Activated T-helper 2 cell treated with anti-CD3 and anti-CD28 coated beads, Interferon-gamma antibody, Interleukin-2, Interleukin-4, amounts not matched to agents 10 μg/mL and 5 μg/mL and 100 μg/mL, durations not matched to agents 14 hours and 24 hours and 36 hours (primary cell): ENCODE measurements around the gene MYOZ3. TPM values are rescaled to one million over a fixed set of nuclear protein-coding genes. Genes with fewer than 3 reads are reported as not detected.

Source experiments
- DNase-seq: peaks from one replicate; pipeline ENCODE4 v3.0.0; 2021; ENCODE audit warnings: low spot score
- H3K27ac Mint-ChIP-seq: one replicate; pipeline ENCODE4 v1.8.0; 2021; ENCODE audit warnings: mixed read lengths
- H3K27me3 Mint-ChIP-seq: one replicate; pipeline ENCODE4 v1.8.0; 2021; ENCODE audit warnings: low read depth, mixed read lengths
- H3K36me3 Mint-ChIP-seq: one replicate; pipeline ENCODE4 v1.8.0; 2021; ENCODE audit warnings: low read depth, mixed read lengths
- H3K4me1 Mint-ChIP-seq: one replicate; pipeline ENCODE4 v1.8.0; 2021; ENCODE audit warnings: low read depth, mixed read lengths
- H3K4me3 Mint-ChIP-seq: one replicate; pipeline ENCODE4 v1.8.0; 2021; ENCODE audit warnings: low read depth, mild to moderate bottlenecking, moderate library complexity, mixed read lengths
- H3K9me3 Mint-ChIP-seq: one replicate; pipeline ENCODE4 v1.8.0; 2021; ENCODE audit warnings: mixed read lengths
- intact Hi-C: fragments of 100-400 bp; cut with micrococcal nuclease; formaldehyde crosslinking; loops from one replicate; pipeline ENCODE4 v1.15.1; 2023
- total RNA-seq: library from RNA; stranded (reverse); gene quantifications from 2 replicates; pipeline ENCODE4 v1.2.3, GENCODE V29; 2022

MYOZ3 gene
- total RNA-seq, 1 donor from 2014 or later, result 0.09 TPM

DNA sequence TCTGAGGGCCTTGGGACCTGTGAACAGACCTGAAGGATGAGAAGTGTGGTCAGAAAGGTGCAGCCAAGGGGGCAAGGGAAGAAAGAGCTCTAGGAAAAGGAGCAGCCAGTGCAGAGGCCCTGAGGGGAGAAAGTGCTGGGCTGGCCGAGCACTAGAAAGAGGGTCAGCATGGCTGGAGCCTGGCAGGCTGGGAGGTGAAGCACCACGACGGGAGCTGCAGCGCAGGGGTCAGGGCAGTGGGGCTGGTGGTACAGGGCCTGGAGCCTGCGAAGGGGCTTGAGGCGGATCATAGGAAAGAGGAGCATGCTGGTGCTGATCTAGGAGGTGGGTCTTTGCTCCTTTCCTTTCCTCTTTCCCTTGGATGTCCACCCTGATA is 29.7 kb upstream of the MYOZ3 start:
- Mint-ChIP-seq H3K27ac (no peak overlapping the region), H3K36me3 (no peaks in the 10 kb centered on the region), H3K4me1 (no peaks in the 10 kb centered on the region), H3K9me3 (no peaks in the 10 kb centered on the region), H3K4me3 (no peak overlapping the region), H3K27me3 (peaks cover 9% of the 10 kb centered on the region)
- DNase-seq, result no peak
- intact Hi-C loops, result no loop called here

DNA sequence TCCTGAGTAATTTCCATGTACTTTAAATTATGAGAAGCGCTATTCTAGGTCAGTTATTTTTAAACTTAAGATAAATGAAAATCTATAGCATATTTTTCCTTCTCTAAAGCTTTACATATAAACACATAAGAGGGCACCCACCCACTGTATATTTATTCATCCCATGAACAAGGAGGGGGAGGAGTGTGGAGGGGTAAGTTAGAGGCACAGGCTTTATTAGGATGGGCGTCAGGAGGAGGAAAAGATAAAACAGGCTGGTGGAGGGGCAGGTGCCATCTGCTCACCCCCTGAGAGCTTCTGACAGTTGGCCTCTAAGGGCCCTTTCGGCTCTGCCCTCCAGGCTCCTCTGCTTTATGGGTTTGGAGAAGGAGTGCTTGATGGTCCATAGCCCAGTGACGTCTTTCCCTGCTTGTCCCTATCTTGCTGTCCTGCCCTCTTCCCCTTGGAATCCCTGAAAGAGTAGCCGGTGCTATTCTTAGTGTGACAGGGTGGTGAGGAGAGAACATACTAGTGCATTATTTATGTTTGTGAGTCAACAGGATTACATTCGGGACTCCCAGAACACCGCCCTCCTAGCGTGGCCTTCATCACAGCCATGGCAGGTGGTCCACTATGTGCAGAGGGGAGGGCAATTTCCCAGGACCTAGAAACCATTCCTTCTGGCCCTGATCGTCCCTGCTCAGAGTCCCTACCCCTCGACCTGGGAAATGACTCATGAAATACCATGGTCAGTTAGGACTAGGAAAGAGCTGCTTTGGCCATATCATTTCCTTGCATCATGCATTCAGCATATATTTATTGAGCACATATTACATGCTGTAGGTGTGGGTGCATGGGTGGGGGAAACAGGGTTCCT is 28.5 kb upstream of the MYOZ3 start:
- no peaks in the 10 kb centered on the region for H3K36me3 Mint-ChIP-seq
- H3K9me3 Mint-ChIP-seq, result no peaks in the 10 kb centered on the region
- peaks cover 13% of the 10 kb centered on the region for H3K27me3 Mint-ChIP-seq
- H3K4me1 Mint-ChIP-seq, result no peaks in the 10 kb centered on the region
- intact Hi-C loops, result no loop called here
- no peak overlapping the region for H3K27ac Mint-ChIP-seq
- no peak for DNase-seq
- H3K4me3 Mint-ChIP-seq, result no peak overlapping the region

DNA sequence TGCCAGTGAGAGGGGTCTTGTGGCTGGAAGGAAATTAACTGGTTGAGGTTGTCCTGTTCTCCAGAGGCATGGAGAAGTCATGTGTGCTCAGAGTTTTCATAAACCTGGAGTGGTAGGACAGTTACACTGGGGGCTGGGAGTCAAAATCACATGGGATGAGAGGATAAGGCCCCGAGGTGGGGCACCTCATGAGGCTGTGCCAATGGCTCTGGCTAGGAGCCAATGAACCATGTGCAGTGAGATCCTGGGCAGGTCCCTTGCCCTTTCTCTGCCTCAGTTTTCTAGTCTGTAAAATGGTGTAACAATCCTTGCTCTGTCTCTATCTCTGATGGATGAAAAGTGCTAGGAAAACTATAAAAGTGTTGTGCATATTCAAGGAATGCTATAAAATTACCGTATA is 27.6 kb upstream of the MYOZ3 start:
- H3K27me3 Mint-ChIP-seq, result peaks cover 16% of the 10 kb centered on the region
- no peaks in the 10 kb centered on the region for H3K9me3 Mint-ChIP-seq
- H3K27ac Mint-ChIP-seq, result no peak overlapping the region
- no peak for DNase-seq
- H3K36me3 Mint-ChIP-seq, result no peaks in the 10 kb centered on the region
- no peak overlapping the region for H3K4me3 Mint-ChIP-seq
- no peaks in the 10 kb centered on the region for H3K4me1 Mint-ChIP-seq
- intact Hi-C loops, result no loop called here

DNA sequence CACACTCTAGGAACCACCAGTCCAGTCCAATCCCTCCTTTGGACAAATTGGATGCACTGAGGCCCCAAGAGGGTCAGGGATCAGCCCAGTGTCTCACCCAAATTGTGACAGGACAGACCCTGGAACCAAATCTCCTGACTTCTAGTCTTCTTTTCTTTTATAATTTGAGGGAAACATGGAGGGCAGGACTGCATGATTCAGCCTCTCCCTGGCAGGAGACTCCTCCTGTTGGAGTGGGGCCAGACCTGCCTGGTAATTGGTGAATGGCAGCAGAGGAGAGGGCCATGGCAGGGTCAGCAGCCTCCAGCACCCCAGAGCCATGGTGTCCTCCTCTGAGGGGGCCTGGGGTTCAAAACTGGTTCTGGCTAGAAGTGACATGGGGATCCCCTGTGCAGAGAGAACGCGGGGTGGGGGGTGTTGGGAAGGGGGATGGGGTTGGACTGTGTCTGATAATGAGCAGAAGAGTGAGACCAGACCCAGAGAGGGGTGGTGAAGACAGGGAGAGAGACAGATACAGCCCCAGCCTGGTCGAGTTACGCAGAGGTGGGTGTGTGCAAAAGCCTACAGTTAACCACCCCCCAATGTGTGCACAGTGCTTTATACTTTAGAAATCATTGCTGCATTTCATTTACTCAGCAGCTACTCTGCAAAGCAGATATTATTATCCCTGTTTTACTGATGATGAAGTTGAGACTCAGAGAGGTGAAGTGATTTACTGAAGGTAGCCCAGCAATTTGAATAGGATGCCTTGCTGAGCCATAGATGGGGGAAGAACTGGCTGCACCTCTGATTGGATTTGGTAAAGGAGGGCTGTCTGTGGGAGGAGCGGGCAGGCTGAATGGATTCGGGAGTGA is 24.4 kb upstream of the MYOZ3 start:
- H3K4me1 Mint-ChIP-seq, result no peaks in the 10 kb centered on the region
- no peak overlapping the region for H3K27ac Mint-ChIP-seq
- no peak overlapping the region for H3K4me3 Mint-ChIP-seq
- H3K9me3 Mint-ChIP-seq, result no peaks in the 10 kb centered on the region
- intact Hi-C loops, result no loop called here
- DNase-seq, result no peak
- H3K27me3 Mint-ChIP-seq, result peaks cover 19% of the 10 kb centered on the region
- no peaks in the 10 kb centered on the region for H3K36me3 Mint-ChIP-seq

DNA sequence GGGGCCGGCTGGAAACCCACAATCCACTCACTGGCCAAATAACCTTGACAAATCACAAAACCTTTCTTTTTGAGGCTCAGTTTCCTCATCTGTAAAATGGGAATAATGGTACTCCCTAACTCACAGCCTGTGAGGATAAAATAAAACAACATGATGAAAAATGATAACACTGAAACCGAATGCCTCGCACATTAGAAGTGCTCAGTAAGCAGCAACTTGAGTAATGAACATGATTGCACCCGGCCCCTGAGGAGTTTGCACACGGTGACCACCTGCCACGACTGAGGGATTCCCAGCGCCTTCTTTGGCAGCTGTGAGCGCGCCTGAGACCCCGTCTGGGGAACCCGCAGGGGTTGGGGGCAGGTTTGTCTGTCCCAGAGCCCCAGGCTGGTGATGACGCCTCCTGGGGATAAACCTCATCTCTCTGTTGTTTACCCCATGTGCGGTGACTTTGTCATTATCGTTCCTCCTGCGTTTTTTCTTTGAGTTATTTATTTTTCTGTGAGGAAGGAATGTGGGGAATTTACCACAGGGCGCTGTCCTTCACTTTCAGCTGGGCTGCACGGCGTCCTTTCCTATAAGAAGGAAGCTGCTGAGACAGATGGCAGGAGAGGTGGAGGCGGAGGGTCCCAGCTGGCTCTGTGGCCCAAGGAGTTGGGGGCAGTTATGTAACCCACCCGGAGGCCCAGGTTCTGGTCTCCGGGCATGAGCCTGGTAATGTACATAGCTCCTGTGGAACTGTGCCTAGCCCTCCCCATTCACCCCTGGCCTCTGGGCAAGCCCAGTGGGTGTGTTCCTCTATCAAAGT is 23.6 kb upstream of the MYOZ3 start:
- DNase-seq, result no peak
- H3K4me1 Mint-ChIP-seq, result no peaks in the 10 kb centered on the region
- no peak overlapping the region for H3K27ac Mint-ChIP-seq
- no peak overlapping the region for H3K4me3 Mint-ChIP-seq
- peaks cover 19% of the 10 kb centered on the region for H3K27me3 Mint-ChIP-seq
- H3K36me3 Mint-ChIP-seq, result no peaks in the 10 kb centered on the region
- no peaks in the 10 kb centered on the region for H3K9me3 Mint-ChIP-seq
- intact Hi-C loops, result no loop called here

DNA sequence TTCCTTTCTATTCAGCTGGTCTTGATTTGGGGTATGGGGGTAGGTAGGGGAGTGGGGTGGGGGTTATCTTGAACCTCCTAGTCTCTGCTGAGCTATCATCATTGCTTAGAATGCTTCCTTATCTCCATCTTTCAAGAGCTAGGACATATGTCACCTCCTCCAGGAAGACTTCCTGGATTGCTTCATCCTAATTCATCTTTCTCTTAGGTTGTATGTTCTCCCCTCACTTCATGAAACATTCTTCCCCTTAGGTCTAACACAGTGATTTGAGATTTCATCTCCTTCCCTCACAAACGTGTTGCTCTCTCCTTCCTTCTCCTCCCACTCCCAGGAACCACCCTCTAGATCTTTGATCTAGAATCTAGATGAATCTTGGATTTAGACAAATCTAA is 23.0 kb upstream of the MYOZ3 start:
- Mint-ChIP-seq H3K4me3 (no peak overlapping the region), H3K9me3 (no peaks in the 10 kb centered on the region), H3K36me3 (no peaks in the 10 kb centered on the region), H3K27me3 (peaks cover 19% of the 10 kb centered on the region), H3K27ac (no peak overlapping the region), H3K4me1 (no peaks in the 10 kb centered on the region)
- no peak for DNase-seq
- intact Hi-C loops, result no loop called here

DNA sequence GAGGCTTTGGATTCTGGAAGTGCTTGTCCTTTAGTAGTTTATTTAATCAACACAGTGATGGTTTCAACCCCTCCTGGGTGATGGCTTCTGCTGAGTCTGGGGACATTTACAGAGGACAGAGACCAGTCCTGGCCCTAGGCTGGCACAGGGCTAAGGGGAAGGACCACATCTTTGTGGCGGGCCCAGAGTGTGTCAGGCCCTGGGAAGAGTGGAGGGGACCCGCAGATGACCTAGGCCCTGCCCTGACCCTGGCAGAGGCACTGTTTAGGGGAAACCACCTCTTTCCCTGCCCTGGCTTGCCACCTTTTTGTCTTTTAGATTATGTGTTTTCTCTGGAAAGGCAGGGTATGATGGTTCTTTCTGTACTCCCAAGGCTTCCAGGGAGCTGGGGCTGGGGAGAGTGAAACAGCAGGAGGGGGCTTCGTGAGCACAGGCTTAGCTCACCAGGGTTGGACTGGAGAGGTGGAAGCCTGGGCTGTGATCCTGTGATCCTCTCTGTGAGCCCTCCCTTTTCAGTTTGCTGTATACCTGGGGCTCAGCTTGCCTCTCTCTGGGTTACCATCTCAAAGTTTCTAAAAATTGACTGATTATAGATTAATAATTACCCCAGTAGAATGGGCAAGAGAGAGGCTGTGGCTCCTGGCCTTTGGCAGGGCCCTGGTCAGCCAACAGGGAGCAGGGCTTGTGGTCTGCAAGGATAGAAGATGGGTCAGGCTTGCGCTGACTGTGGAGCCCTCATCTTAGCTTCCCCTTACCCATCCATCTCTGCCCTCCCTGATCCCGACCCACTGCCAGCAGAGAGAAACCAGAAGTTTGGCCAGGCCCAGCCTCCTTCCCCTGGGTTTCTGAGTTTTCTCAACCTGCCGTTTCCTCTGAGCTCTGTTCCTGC is 22.3 kb upstream of the MYOZ3 start:
- intact Hi-C loops, result no loop called here
- no peaks in the 10 kb centered on the region for H3K36me3 Mint-ChIP-seq

DNA sequence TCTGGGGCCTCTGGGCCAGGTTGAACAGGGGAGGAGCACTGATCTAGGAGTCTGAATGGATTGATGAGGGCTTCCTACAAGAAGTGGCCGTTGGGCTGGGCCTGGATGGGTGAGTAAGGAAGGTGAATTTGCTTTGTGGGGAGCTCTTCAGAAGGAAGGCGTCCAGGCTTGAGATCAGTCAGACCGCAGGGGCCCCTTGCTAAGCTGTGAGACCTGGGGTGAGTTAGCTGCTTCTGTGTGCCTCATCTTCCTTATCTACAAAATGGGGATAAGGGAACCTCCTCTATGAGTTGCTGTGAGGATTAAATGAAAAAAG is 21.7 kb upstream of the MYOZ3 start:
- Mint-ChIP-seq H3K27ac (no peak overlapping the region), H3K27me3 (peaks cover 21% of the 10 kb centered on the region), H3K36me3 (no peaks in the 10 kb centered on the region), H3K9me3 (no peaks in the 10 kb centered on the region), H3K4me1 (no peaks in the 10 kb centered on the region), H3K4me3 (no peak overlapping the region)
- intact Hi-C loops, result no loop called here
- no peak for DNase-seq

More for the DNA sequence above, 22.3 kb upstream of the MYOZ3 start:
- Mint-ChIP-seq H3K4me3 (no peak overlapping the region), H3K27me3 (peaks cover 21% of the 10 kb centered on the region), H3K27ac (no peak overlapping the region), H3K4me1 (no peaks in the 10 kb centered on the region), H3K9me3 (no peaks in the 10 kb centered on the region)
- no peak for DNase-seq

DNA sequence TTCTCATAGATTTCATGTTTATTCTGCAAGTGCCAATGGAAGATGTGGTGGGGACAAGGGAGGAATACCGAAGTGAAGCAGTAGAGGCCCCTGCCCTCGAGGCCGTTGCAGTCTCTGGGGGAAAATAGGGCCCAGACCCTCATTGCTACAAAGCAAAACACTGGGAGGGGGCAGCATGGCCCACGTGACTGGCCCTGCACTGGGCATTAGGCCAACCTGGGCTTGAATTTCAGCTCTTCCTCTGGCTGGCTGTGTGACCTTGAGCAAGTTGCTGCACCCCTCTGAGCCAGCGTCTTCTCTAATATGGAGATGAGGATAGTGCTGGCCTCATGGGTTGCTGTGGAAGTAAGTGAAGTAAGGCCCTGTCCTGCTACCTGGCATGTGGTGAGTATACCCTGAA is 21.3 kb upstream of the MYOZ3 start:
- H3K9me3 Mint-ChIP-seq, result no peaks in the 10 kb centered on the region
- H3K4me1 Mint-ChIP-seq, result no peaks in the 10 kb centered on the region
- H3K36me3 Mint-ChIP-seq, result no peaks in the 10 kb centered on the region
- no peak for DNase-seq
- no peak overlapping the region for H3K4me3 Mint-ChIP-seq
- intact Hi-C loops, result no loop called here
- no peak overlapping the region for H3K27ac Mint-ChIP-seq
- peaks cover 26% of the 10 kb centered on the region for H3K27me3 Mint-ChIP-seq

DNA sequence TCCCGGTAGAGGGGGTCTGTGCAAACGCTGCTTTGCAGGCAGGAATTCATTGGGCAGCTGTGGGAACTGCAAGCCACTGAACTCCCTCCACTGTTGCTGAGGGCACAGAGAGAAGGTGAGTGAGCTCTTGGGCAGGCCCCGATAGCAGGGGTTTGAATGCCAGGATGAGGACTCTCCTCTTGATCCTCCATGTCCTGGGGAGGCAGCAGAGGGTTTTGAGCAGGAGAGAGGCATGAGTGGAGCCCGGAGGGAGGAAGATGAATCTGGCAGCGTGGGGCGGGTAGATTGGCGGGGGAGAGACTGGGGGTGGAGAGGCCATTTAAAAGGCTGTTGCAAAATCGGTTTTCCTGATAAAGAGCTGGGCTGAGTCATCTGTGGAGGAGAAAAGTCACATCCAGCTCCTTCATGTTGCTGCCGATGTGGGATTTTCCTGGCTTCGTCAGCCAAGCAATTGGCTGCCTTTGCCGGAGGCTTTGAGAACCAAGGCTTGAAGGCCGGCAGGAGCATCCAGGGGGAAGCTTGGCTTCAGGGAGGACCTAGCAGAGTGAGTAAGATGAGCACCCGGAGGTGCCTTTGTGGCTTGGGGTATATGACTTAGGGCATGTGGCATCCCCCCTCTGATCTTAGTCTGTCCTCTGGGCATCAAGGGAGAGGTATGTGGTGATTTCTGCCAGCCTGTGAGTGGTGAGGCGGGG is 20.6 kb upstream of the MYOZ3 start, which contains the start of gene SYNPO:
Gene SYNPO (plus strand): TSS at position 350 of the 695 bp plus-strand sequence. CDS start 7,616 bp downstream, outside the sequence.
- no peaks in the 10 kb centered on the region for H3K4me1 Mint-ChIP-seq

DNA sequence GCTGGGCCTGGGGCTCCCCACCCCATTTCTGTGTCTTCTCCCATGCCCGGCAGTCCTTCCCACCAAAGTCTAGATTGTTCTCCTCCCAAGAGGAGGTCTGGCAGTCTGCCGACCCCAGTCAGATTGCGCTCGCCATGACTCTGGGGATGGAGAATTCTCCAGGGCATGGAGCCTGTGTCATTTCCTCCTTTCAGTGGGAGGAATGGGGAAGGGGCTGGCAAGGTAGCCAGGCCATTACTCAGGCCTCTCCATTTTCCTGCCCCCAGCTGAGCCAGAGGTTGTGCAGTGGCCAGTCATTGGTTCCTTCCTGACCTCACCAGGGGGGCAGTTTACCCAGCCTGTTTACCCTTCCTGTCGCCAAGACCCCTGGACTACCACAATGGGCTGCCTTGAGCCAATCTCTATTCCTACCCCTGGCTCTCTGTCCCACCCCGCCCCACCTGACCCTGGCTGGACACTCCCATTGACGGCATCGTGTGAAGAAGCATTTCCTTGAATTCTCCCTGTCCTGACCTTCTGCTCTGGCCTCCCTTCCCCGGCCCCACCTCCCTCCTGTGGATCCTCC is 20.0 kb upstream of the MYOZ3 start:
- no peak overlapping the region for H3K4me3 Mint-ChIP-seq
- intact Hi-C loops, result no loop called here
- H3K36me3 Mint-ChIP-seq, result no peaks in the 10 kb centered on the region
- no peaks in the 10 kb centered on the region for H3K9me3 Mint-ChIP-seq
- no peaks in the 10 kb centered on the region for H3K4me1 Mint-ChIP-seq
- peaks cover 21% of the 10 kb centered on the region for H3K27me3 Mint-ChIP-seq
- H3K27ac Mint-ChIP-seq, result no peak overlapping the region
- DNase-seq, result no peak

More for the DNA sequence above, 20.6 kb upstream of the MYOZ3 start, which contains the start of gene SYNPO:
- H3K36me3 Mint-ChIP-seq, result no peaks in the 10 kb centered on the region
- no peak within 1 kb of the TSS for H3K4me3 Mint-ChIP-seq
- H3K27ac Mint-ChIP-seq, result no peak within 1 kb of the TSS
- no peak for DNase-seq
- no peaks in the 10 kb centered on the region for H3K9me3 Mint-ChIP-seq
- intact Hi-C loops, result no loop called here
- peaks cover 26% of the 10 kb centered on the region for H3K27me3 Mint-ChIP-seq
